IPS DF 19.7 (cell line): Measurements from ENCODE around the gene BMI1.
"Not testable (repeated sequence)": the region's sequence is repeated elsewhere in the genome, so short reads cannot be mapped to it uniquely, and the experiment has no call there.

ENCODE experiments used
- DNase-seq: peaks from one replicate; pipeline ENCODE4 v3.0.0-alpha.2; 2013; ENCODE audit warnings: low read depth, low spot score

BMI1 gene

GRCh38 chr10:22320591-22321155 lies at the start of gene BMI1:
Gene BMI1, plus strand, starts transcription at chr10:22321099. Its CDS starts 5,351 bp downstream, at chr10:22326450.
- no peak for DNase-seq

GRCh38 chr10:22271786-22272185 lies 49.1 kb upstream of the BMI1 start:
- DNase-seq: no peak

GRCh38 chr10:22278441-22278782 lies 42.5 kb upstream of the BMI1 start:
- no peak for DNase-seq

GRCh38 chr10:22280078-22280477 lies 40.8 kb upstream of the BMI1 start:
- DNase-seq: no peak

GRCh38 chr10:22285130-22285529 lies 35.8 kb upstream of the BMI1 start:
- no peak for DNase-seq

GRCh38 chr10:22293747-22294404 lies 27.0 kb upstream of the BMI1 start:
- no peak for DNase-seq

- DNase-seq: no peak
These were observed 26.2 kb upstream of the BMI1 start for GRCh38 chr10:22294694-22295093.

- no peak for DNase-seq
These were observed 19.7 kb upstream of the BMI1 start for GRCh38 chr10:22301193-22301592.

- no peak for DNase-seq
These were observed 17.4 kb upstream of the BMI1 start for GRCh38 chr10:22303461-22303860.

GRCh38 chr10:22305721-22306120 lies 15.2 kb upstream of the BMI1 start:
- no peak for DNase-seq

GRCh38 chr10:22308390-22308789 lies 12.5 kb upstream of the BMI1 start:
- no peak for DNase-seq

GRCh38 chr10:22309180-22310000 lies 11.5 kb upstream of the BMI1 start:
- no peak for DNase-seq

- not testable (repeated sequence) for DNase-seq
These were observed 10.9 kb upstream of the BMI1 start for GRCh38 chr10:22310012-22310411.

- no peak for DNase-seq
These were observed 10.0 kb upstream of the BMI1 start for GRCh38 chr10:22310928-22311327.

- DNase-seq: no peak
These were observed 6.0 kb upstream of the BMI1 start for GRCh38 chr10:22314852-22315251.

- DNase-seq: no peak
These were observed 5.2 kb upstream of the BMI1 start for GRCh38 chr10:22315455-22316285.

- no peak for DNase-seq
These were observed 4.4 kb upstream of the BMI1 start, which contains the start of gene COMMD3 for GRCh38 chr10:22316286-22317075. Gene COMMD3, plus strand, starts transcription at chr10:22316388. Its CDS starts 30 bp downstream, at chr10:22316418.

- DNase-seq: no peak
These were observed 3.9 kb upstream of the BMI1 start for GRCh38 chr10:22317076-22317370.

- DNase-seq: no peak
These were observed 2.9 kb upstream of the BMI1 start for GRCh38 chr10:22317771-22318565.

- DNase-seq: no peak
These were observed 2.1 kb upstream of the BMI1 start for GRCh38 chr10:22318772-22319171.
